ENCODE results near the gene CABP7. TPM values are rescaled to one million over a fixed set of nuclear protein-coding genes. Genes with fewer than 3 reads are reported as not detected.

The CABP7 gene
- under 1 TPM in 1 of 4 donors, not detected in 3; 0.48 TPM for total RNA-seq

DNA sequence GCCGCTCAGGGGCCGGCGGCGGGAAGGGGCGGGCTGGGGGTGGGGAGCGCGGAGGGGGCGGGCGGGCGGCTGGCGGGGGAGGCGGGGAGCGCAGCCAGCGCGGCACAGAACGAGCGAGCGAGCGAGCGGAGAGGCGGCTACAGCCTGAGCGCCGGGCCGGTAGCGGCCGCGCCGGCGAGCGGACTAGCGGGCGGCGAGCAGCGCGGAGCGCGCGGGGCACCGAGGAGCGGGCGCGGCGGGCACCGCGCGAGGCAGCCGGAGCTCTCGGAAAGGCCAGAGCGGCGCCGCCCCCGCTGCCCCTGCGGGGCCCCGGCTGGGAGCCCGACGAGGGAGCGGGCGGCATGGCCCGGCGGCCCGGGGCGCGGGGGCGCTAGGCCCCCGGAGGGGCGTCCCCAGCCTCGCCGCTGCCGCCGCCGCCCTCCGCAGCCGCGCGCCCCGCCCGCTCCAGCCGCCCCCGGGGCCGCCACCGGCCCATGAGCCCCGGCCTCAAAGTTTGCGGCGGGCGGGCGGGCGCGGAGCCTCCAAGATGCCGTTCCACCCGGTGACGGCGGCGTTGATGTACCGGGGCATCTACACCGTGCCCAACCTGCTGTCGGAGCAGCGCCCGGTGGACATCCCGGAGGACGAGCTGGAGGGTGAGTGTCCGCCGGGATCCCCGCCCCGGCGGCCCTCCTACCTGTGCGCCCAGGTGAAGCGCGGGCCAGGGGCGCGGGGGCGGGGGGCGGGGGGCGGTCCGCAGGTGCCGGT lies at the start of gene CABP7:
Gene CABP7, plus strand, starts transcription at position 105 of the 747 bp plus-strand sequence. Its CDS starts 422 bp downstream, at position 527.
- H3K36me3 ChIP-seq: no peaks in the 10 kb centered on the region
- 0% methylated on average over 7 of the region's 115 CpGs for WGBS
- peaks cover 14% of the 10 kb centered on the region for H3K4me1 ChIP-seq
- no peaks in the 10 kb centered on the region for H3K9me3 ChIP-seq
- TF ChIP-seq POLR2A (IDR thresholded peaks at IDR 0.05) (no peak), POLR2AphosphoS5 (IDR thresholded peaks at IDR 0.05) (no peak), EP300 (IDR thresholded peaks at IDR 0.05) (no peak)
- TF ChIP-seq, protein P1, sequence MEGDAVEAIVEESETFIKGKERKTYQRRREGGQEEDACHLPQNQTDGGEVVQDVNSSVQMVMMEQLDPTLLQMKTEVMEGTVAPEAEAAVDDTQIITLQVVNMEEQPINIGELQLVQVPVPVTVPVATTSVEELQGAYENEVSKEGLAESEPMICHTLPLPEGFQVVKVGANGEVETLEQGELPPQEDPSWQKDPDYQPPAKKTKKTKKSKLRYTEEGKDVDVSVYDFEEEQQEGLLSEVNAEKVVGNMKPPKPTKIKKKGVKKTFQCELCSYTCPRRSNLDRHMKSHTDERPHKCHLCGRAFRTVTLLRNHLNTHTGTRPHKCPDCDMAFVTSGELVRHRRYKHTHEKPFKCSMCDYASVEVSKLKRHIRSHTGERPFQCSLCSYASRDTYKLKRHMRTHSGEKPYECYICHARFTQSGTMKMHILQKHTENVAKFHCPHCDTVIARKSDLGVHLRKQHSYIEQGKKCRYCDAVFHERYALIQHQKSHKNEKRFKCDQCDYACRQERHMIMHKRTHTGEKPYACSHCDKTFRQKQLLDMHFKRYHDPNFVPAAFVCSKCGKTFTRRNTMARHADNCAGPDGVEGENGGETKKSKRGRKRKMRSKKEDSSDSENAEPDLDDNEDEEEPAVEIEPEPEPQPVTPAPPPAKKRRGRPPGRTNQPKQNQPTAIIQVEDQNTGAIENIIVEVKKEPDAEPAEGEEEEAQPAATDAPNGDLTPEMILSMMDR (IDR thresholded peaks at IDR 0.05): no peak
- no peak within 1 kb of the TSS for H3K27ac ChIP-seq
- DNase-seq (ENCODE audit: low spot score in 2 of 2): no peak
- H3K4me3 ChIP-seq: peak within 1 kb of the TSS; percentile 35
- peaks cover 74% of the 10 kb centered on the region for H3K27me3 ChIP-seq

DNA sequence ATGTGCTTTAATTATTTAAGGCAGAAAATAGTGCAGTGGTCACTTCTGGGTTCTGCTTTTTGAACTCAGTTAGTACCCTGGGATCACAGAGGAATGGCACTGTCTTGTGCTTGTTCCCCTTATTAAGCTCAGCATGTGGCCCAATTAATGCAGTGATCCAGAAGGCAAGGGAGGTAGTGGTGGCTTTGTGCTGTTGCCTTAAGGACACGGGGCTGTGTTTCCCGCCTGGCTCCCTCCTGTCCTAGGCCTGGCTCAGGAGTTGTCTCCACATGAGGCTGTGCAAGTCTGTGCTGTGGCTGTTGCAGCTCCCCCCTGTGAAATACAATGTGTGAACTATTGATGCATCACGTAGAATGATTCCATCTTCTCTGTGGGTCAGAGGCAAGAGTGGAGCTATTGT lies 49.2 kb upstream of the CABP7 start:
- WGBS: 82% methylated on average over 3 of the region's 3 CpGs
- Histone ChIP-seq H3K27ac (no peak overlapping the region), H3K36me3 (peaks cover 87% of the 10 kb centered on the region), H3K27me3 (no peaks in the 10 kb centered on the region), H3K4me3 (no peak overlapping the region), H3K9me3 (no peaks in the 10 kb centered on the region), H3K4me1 (no peaks in the 10 kb centered on the region)
- DNase-seq (ENCODE audit: low spot score in 2 of 2): no peak
- TF ChIP-seq, protein P1 (IDR thresholded peaks at IDR 0.05): no peak
- no peak for TF ChIP-seq EP300 (IDR thresholded peaks at IDR 0.05)
- TF ChIP-seq POLR2AphosphoS5 (IDR thresholded peaks at IDR 0.05): no peak
- no peak for TF ChIP-seq POLR2A (IDR thresholded peaks at IDR 0.05)

DNA sequence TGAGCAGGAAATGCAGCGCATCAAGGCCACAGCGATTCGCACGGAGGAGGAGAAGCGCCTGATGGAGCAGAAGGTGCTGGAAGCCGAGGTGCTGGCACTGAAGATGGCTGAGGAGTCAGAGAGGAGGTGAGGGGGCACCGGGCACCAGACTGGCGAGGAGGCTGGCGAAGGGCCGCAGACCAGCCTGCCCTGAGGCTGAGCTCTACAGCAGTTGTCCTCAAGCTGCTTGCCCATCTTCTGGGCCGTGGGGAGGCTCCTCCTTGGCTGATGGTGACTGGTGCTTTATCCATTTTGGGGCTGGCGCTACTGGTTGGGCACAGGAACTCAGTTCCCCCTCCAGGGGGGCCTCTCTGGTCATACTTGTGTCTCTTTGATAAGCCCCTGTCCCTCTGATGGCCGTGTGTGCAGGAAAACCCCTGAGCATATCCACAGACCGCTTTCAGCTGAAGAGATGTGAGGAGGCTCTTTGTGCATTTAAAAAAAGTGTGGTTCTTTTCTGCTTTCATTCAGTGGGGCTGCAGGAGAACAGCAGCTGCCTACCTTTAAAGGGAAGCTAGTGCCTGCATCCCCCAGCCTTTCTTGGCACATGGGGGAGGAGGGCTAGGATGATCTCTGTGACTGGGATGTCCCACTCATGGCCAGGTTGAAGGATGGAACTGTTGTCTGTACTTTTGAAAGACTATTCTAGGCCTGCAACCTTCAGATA lies 46.3 kb upstream of the CABP7 start:
- peaks cover 91% of the 10 kb centered on the region for H3K36me3 ChIP-seq
- H3K27ac ChIP-seq: no peak overlapping the region
- no peak for DNase-seq (ENCODE audit: low spot score in 2 of 2)
- H3K4me3 ChIP-seq: no peak overlapping the region
- no peaks in the 10 kb centered on the region for H3K4me1 ChIP-seq
- no peaks in the 10 kb centered on the region for H3K9me3 ChIP-seq
- 88% methylated on average over 14 of the region's 14 CpGs for WGBS
- TF ChIP-seq, protein P1 (IDR thresholded peaks at IDR 0.05): no peak
- TF ChIP-seq POLR2A (IDR thresholded peaks at IDR 0.05): no peak
- no peak for TF ChIP-seq POLR2AphosphoS5 (IDR thresholded peaks at IDR 0.05)
- no peak for TF ChIP-seq EP300 (IDR thresholded peaks at IDR 0.05)
- H3K27me3 ChIP-seq: no peaks in the 10 kb centered on the region

DNA sequence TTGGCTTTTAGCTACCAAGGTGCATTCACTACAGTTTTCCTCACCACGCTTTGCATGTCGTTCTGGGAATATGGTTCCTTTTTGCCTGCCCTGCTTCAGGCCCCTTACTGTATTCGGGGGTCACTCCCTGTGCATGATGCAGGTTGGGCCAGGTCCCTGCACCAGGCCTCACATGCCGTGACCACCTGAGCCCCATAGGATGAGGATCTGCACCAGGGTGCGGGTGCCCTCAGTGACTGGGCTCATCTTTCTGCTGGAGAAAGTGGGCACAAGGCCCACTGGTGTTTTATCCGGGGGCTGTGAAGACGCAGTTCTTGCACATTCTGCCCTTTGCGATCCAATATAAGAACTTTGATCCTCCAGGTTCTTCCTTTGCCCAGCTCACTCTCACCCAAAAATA lies 45.7 kb upstream of the CABP7 start:
- no peaks in the 10 kb centered on the region for H3K27me3 ChIP-seq
- no peaks in the 10 kb centered on the region for H3K9me3 ChIP-seq
- 92% methylated on average over 8 of the region's 8 CpGs for WGBS
- peaks cover 91% of the 10 kb centered on the region for H3K36me3 ChIP-seq
- no peak for TF ChIP-seq POLR2AphosphoS5 (IDR thresholded peaks at IDR 0.05)
- no peak for TF ChIP-seq POLR2A (IDR thresholded peaks at IDR 0.05)
- TF ChIP-seq EP300 (IDR thresholded peaks at IDR 0.05): no peak
- TF ChIP-seq, protein P1 (IDR thresholded peaks at IDR 0.05): no peak
- DNase-seq (ENCODE audit: low spot score in 2 of 2): no peak
- H3K4me3 ChIP-seq: no peak overlapping the region
- H3K4me1 ChIP-seq: no peaks in the 10 kb centered on the region
- H3K27ac ChIP-seq: no peak overlapping the region

DNA sequence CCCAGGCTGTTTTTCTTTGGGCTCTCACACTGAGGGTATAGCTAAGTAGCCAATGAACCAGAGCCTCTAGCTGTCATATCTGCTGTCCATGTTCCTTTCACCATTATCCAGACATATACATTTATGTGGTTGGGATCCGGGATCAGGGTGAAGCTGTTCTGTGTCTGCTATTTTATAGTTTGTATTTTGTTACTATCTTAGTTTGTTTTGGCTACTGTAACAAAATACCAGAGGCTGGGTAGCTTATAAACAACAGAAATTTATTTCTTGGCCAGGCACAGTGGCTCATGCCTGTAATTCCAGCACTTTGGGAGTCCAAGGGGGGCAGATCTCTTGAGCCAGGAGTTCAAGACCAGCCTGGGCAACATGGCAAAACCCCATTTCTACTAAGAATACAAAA lies 40.5 kb upstream of the CABP7 start:
- H3K36me3 ChIP-seq: peaks cover 97% of the 10 kb centered on the region
- no peaks in the 10 kb centered on the region for H3K4me1 ChIP-seq
- TF ChIP-seq POLR2A (IDR thresholded peaks at IDR 0.05): no peak
- TF ChIP-seq POLR2AphosphoS5 (IDR thresholded peaks at IDR 0.05): no peak
- TF ChIP-seq, protein P1 (IDR thresholded peaks at IDR 0.05): no peak
- no peak for TF ChIP-seq EP300 (IDR thresholded peaks at IDR 0.05)
- 86% methylated on average over 1 of the region's 1 CpG for WGBS
- H3K9me3 ChIP-seq: no peaks in the 10 kb centered on the region
- H3K27ac ChIP-seq: no peak overlapping the region
- no peak for DNase-seq (ENCODE audit: low spot score in 2 of 2)
- H3K27me3 ChIP-seq: no peaks in the 10 kb centered on the region
- no peak overlapping the region for H3K4me3 ChIP-seq

Data from suprapubic skin (tissue), 4 donors.